NCI-H345 treated with DMSO at 0.1 percent for 48 hours (cell line): ENCODE measurements around the gene SSMEM1.
"Not testable (repeated sequence)": the region's sequence is repeated elsewhere in the genome, so short reads cannot be mapped to it uniquely, and the experiment has no call there.

Source experiments
- DNase-seq: peaks from one replicate; lab custom pipeline; 2025; ENCODE audit not compliant: unreplicated experiment; lab: John Stamatoyannopoulos, UW

The SSMEM1 gene

GRCh38 chr7:130207642-130208041 lies at the start of gene SSMEM1:
Gene SSMEM1, plus strand, starts transcription at chr7:130207860. Its CDS starts 51 bp downstream, at chr7:130207911.
- no peak for DNase-seq

- DNase-seq, result no peak
Measured at GRCh38 chr7:130160023-130160422, 47.6 kb upstream of the SSMEM1 start.

- no peak for DNase-seq
Measured at GRCh38 chr7:130160455-130160854, 47.2 kb upstream of the SSMEM1 start.

GRCh38 chr7:130162196-130162595 lies 45.5 kb upstream of the SSMEM1 start:
- no peak for DNase-seq

- no peak for DNase-seq
Measured at GRCh38 chr7:130174237-130174959, 33.3 kb upstream of the SSMEM1 start.

- no peak for DNase-seq
Measured at GRCh38 chr7:130178251-130178650, 29.4 kb upstream of the SSMEM1 start.

- no peak for DNase-seq
Measured at GRCh38 chr7:130179631-130180030, 28.0 kb upstream of the SSMEM1 start.

GRCh38 chr7:130180571-130181262 lies 26.9 kb upstream of the SSMEM1 start:
- DNase-seq, result no peak

GRCh38 chr7:130181263-130181605 lies 26.4 kb upstream of the SSMEM1 start:
- DNase-seq, result no peak

GRCh38 chr7:130182990-130183389 lies 24.7 kb upstream of the SSMEM1 start:
- DNase-seq, result no peak

- not testable (repeated sequence) for DNase-seq
Measured at GRCh38 chr7:130184349-130184748, 23.3 kb upstream of the SSMEM1 start.

- DNase-seq, result no peak
Measured at GRCh38 chr7:130187360-130187759, 20.3 kb upstream of the SSMEM1 start.

GRCh38 chr7:130189343-130189742 lies 18.3 kb upstream of the SSMEM1 start:
- no peak for DNase-seq

- DNase-seq, result no peak
Measured at GRCh38 chr7:130191791-130192190, 15.9 kb upstream of the SSMEM1 start.

GRCh38 chr7:130195396-130195795 lies 12.3 kb upstream of the SSMEM1 start:
- DNase-seq, result no peak

- no peak for DNase-seq
Measured at GRCh38 chr7:130196476-130196875, 11.2 kb upstream of the SSMEM1 start.

GRCh38 chr7:130197094-130197493 lies 10.6 kb upstream of the SSMEM1 start:
- DNase-seq, result no peak

- DNase-seq, result no peak
Measured at GRCh38 chr7:130201796-130202195, 5.9 kb upstream of the SSMEM1 start.

GRCh38 chr7:130205084-130205947 lies 2.3 kb upstream of the SSMEM1 start, which contains the start of gene TMEM209:
Gene TMEM209, minus strand, starts transcription at chr7:130205406. Its CDS starts 31 bp downstream, at chr7:130205375.
- DNase-seq, result peak; percentile 99

GRCh38 chr7:130207033-130207432 lies 627 bp upstream of the SSMEM1 start:
- DNase-seq, result no peak

GRCh38 chr7:130208516-130208915 lies 856 bp downstream of the SSMEM1 start:
- no peak for DNase-seq
